Osteocyte (in vitro differentiated cells): ENCODE data around the gene MANSC1. TPM values are rescaled to one million over a fixed set of nuclear protein-coding genes. Genes with fewer than 3 reads are reported as not detected.

Experiments
- DNase-seq: peaks from one replicate; pipeline ENCODE4 v3.0.0; 2021; ENCODE audit warnings: mixed read lengths; ENCODE audit not compliant: unreplicated experiment; ENCODE audit errors: extremely low spot score
- H3K27ac Mint-ChIP-seq: one replicate; pipeline ENCODE4 v1.8.0; 2021; ENCODE audit warnings: mild to moderate bottlenecking, mixed read lengths; ENCODE audit not compliant: unreplicated experiment
- H3K27me3 Mint-ChIP-seq: one replicate; pipeline ENCODE4 v1.8.0; 2021; ENCODE audit warnings: mixed read lengths; ENCODE audit not compliant: unreplicated experiment
- H3K36me3 Mint-ChIP-seq: one replicate; pipeline ENCODE4 v1.8.0; 2021; ENCODE audit warnings: mixed read lengths; ENCODE audit not compliant: unreplicated experiment
- H3K4me1 Mint-ChIP-seq: one replicate; pipeline ENCODE4 v1.8.0; 2021; ENCODE audit warnings: mixed read lengths; ENCODE audit not compliant: unreplicated experiment
- H3K4me3 Mint-ChIP-seq: one replicate; pipeline ENCODE4 v1.8.0; 2021; ENCODE audit warnings: mild to moderate bottlenecking, moderate library complexity, mixed read lengths; ENCODE audit not compliant: unreplicated experiment
- H3K9me3 Mint-ChIP-seq: one replicate; pipeline ENCODE4 v1.8.0; 2021; ENCODE audit warnings: mixed read lengths; ENCODE audit not compliant: unreplicated experiment
- CTCF ChIP-seq: fragments of 200-600 bp; sonication (generic); IDR thresholded peaks from 2 replicates; pipeline ENCODE4 v1.5.0; 2021; ENCODE audit warnings: antibody characterized with exemption, mild to moderate bottlenecking, moderate library complexity
- total RNA-seq: library from RNA; stranded (reverse); gene quantifications from 2 replicates; pipeline ENCODE4 v1.2.1, GENCODE V29; 2021

The MANSC1 gene
- total RNA-seq, 1 donor from 2014 or later, result 9.1 TPM

GRCh38 chr12:12365931-12366431 lies 15.9 kb upstream of the MANSC1 start:
- no peaks in the 10 kb centered on the region for H3K9me3 Mint-ChIP-seq
- TF ChIP-seq CTCF, result no peak

GRCh38 chr12:12365446-12365802 lies 15.4 kb upstream of the MANSC1 start:
- no peaks in the 10 kb centered on the region for H3K27me3 Mint-ChIP-seq

More at GRCh38 chr12:12365931-12366431, 15.9 kb upstream of the MANSC1 start:
- no peak for DNase-seq
- H3K36me3 Mint-ChIP-seq, result peaks cover 9% of the 10 kb centered on the region
- no peak overlapping the region for H3K27ac Mint-ChIP-seq
- H3K4me1 Mint-ChIP-seq, result peaks cover 7% of the 10 kb centered on the region
- no peaks in the 10 kb centered on the region for H3K27me3 Mint-ChIP-seq
- H3K4me3 Mint-ChIP-seq, result no peak overlapping the region

DNA sequence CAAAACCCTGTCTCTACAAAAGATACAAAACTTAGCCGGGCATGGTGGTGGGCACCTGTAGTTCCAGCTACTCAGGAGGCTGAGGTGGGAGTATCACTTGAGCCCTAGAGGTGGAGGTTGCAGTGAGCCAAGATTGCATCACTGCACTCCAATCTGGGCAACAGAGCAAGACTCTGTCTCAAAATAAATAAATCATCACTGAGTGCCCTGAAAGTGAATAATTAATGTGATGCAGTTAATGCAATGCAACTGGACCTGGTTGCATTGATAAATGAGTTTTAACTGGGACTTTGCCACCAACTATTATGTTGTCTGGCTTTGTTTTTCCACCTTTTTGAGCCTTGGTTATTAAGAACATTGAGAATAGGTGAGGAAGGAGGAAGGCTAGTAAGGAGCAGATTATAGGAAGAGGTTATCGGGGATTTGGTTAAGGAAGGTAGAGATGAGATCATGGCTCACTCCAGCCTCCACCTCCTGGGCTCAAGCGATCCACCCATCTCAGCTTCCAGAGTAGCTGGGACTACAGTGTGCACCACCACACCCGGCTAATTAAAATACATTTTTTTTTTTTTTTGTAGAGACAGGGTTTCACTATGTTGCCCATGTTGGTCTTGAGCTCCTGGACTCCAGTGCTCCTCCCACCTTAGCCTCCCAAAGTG lies 14.9 kb upstream of the MANSC1 start:
- H3K4me3 Mint-ChIP-seq, result no peak overlapping the region
- TF ChIP-seq CTCF, result no peak
- H3K9me3 Mint-ChIP-seq, result no peaks in the 10 kb centered on the region
- DNase-seq, result no peak
- no peaks in the 10 kb centered on the region for H3K27me3 Mint-ChIP-seq
- H3K36me3 Mint-ChIP-seq, result peaks cover 9% of the 10 kb centered on the region
- H3K27ac Mint-ChIP-seq, result no peak overlapping the region
- no peaks in the 10 kb centered on the region for H3K4me1 Mint-ChIP-seq

More at GRCh38 chr12:12365446-12365802, 15.4 kb upstream of the MANSC1 start:
- Mint-ChIP-seq H3K27ac (no peak overlapping the region), H3K36me3 (peaks cover 9% of the 10 kb centered on the region), H3K9me3 (no peaks in the 10 kb centered on the region), H3K4me3 (no peak overlapping the region), H3K4me1 (peaks cover 5% of the 10 kb centered on the region)
- no peak for TF ChIP-seq CTCF
- DNase-seq, result no peak

GRCh38 chr12:12358528-12358927 lies 8.5 kb upstream of the MANSC1 start:
- H3K36me3 Mint-ChIP-seq, result no peaks in the 10 kb centered on the region
- DNase-seq, result no peak
- H3K4me3 Mint-ChIP-seq, result no peak overlapping the region
- no peak for TF ChIP-seq CTCF
- H3K27ac Mint-ChIP-seq, result no peak overlapping the region
- H3K4me1 Mint-ChIP-seq, result peaks cover 23% of the 10 kb centered on the region
- no peaks in the 10 kb centered on the region for H3K27me3 Mint-ChIP-seq
- H3K9me3 Mint-ChIP-seq, result no peaks in the 10 kb centered on the region

- no peaks in the 10 kb centered on the region for H3K27me3 Mint-ChIP-seq
- no peak for DNase-seq
- H3K4me1 Mint-ChIP-seq, result peaks cover 23% of the 10 kb centered on the region
- peak overlapping the region; percentile 91 for H3K4me3 Mint-ChIP-seq
- no peaks in the 10 kb centered on the region for H3K36me3 Mint-ChIP-seq
- H3K9me3 Mint-ChIP-seq, result no peaks in the 10 kb centered on the region
- no peak for TF ChIP-seq CTCF
- H3K27ac Mint-ChIP-seq, result peak overlapping the region; percentile 92
Observed at GRCh38 chr12:12357719-12358461, 7.8 kb upstream of the MANSC1 start.
